Measurements from ENCODE around the gene ZNF544. TPM values are rescaled to one million over a fixed set of nuclear protein-coding genes. Genes with fewer than 3 reads are reported as not detected.
"Not testable (repeated sequence)": the region's sequence is repeated elsewhere in the genome, so short reads cannot be mapped to it uniquely, and the experiment has no call there.

The ZNF544 gene
- total RNA-seq, 2 experiments from 2014 or later: 32.4 to 35.4 TPM

- no peak for DNase-seq
- Mint-ChIP-seq H3K4me1 (ENCODE audit: low read depth) (no peaks in the 10 kb centered on the region), H3K4me3 (no peak overlapping the region), H3K9me3 (peaks cover 84% of the 10 kb centered on the region), H3K36me3 (ENCODE audit: low read depth) (peaks cover 68% of the 10 kb centered on the region), H3K27me3 (ENCODE audit: low read depth) (no peaks in the 10 kb centered on the region), H3K27ac (no peak overlapping the region)
- intact Hi-C loops (cut with micrococcal nuclease): no loop called here
- CTCF ChIA-PET: no interaction called here
Measured at GRCh38 chr19:58213075-58213369, 15.7 kb upstream of the ZNF544 start.

GRCh38 chr19:58217069-58217481 lies 11.6 kb upstream of the ZNF544 start:
- H3K9me3 Mint-ChIP-seq: peaks cover 62% of the 10 kb centered on the region
- H3K27ac Mint-ChIP-seq: no peak overlapping the region
- no peaks in the 10 kb centered on the region for H3K27me3 Mint-ChIP-seq (ENCODE audit: low read depth)
- CTCF ChIA-PET: no interaction called here
- H3K4me3 Mint-ChIP-seq: no peak overlapping the region
- intact Hi-C loops (cut with micrococcal nuclease): no loop called here
- peaks cover 27% of the 10 kb centered on the region for H3K36me3 Mint-ChIP-seq (ENCODE audit: low read depth)
- DNase-seq: no peak
- H3K4me1 Mint-ChIP-seq (ENCODE audit: low read depth): no peaks in the 10 kb centered on the region

GRCh38 chr19:58217607-58218391 lies 10.9 kb upstream of the ZNF544 start:
- intact Hi-C loops (cut with micrococcal nuclease): no loop called here
- Mint-ChIP-seq H3K27me3 (ENCODE audit: low read depth) (no peaks in the 10 kb centered on the region), H3K9me3 (peaks cover 57% of the 10 kb centered on the region), H3K4me1 (ENCODE audit: low read depth) (no peaks in the 10 kb centered on the region), H3K27ac (no peak overlapping the region), H3K36me3 (ENCODE audit: low read depth) (peaks cover 22% of the 10 kb centered on the region), H3K4me3 (no peak overlapping the region)
- no peak for DNase-seq
- CTCF ChIA-PET: no interaction called here

- Mint-ChIP-seq H3K9me3 (peaks cover 47% of the 10 kb centered on the region), H3K4me1 (ENCODE audit: low read depth) (no peaks in the 10 kb centered on the region), H3K36me3 (ENCODE audit: low read depth) (peaks cover 12% of the 10 kb centered on the region), H3K4me3 (no peak overlapping the region), H3K27ac (no peak overlapping the region), H3K27me3 (ENCODE audit: low read depth) (no peaks in the 10 kb centered on the region)
- intact Hi-C loops (cut with micrococcal nuclease): loop anchor here (1.0 kb wide), 1 partner anchor 300 kb away; the partner anchor contains the start of gene ZBTB45
- peak; percentile 60 for DNase-seq
- CTCF ChIA-PET: interaction anchor here (1.0 to 1.6 kb wide), 2 partner anchors 9 to 90 kb away, joined by 3 to 5 read pairs; no protein-coding TSS in a partner anchor
Measured at GRCh38 chr19:58218899-58219298, 9.8 kb upstream of the ZNF544 start.

- CTCF ChIA-PET: interaction anchor here (0.5 to 1.7 kb wide), 7 partner anchors 9 to 292 kb away, joined by 3 to 5 read pairs (median 4); partner anchors contain the start of gene ZBTB45
- peak overlapping the region; percentile 94 for H3K4me3 Mint-ChIP-seq
- peaks cover 31% of the 10 kb centered on the region for H3K9me3 Mint-ChIP-seq
- H3K4me1 Mint-ChIP-seq (ENCODE audit: low read depth): peaks cover 29% of the 10 kb centered on the region
- no peaks in the 10 kb centered on the region for H3K27me3 Mint-ChIP-seq (ENCODE audit: low read depth)
- H3K27ac Mint-ChIP-seq: peak overlapping the region; percentile 92
- peaks cover 48% of the 10 kb centered on the region for H3K36me3 Mint-ChIP-seq (ENCODE audit: low read depth)
- no peak for DNase-seq
- intact Hi-C loops (cut with micrococcal nuclease): loop anchor here (1.0 to 10.0 kb wide), 5 partner anchors 45 to 214 kb away; partner anchors contain the start of genes RPS5, ZNF132, ZNF274 and ZNF8
Measured at GRCh38 chr19:58227964-58228584, 640 bp upstream of the ZNF544 start.

DNA sequence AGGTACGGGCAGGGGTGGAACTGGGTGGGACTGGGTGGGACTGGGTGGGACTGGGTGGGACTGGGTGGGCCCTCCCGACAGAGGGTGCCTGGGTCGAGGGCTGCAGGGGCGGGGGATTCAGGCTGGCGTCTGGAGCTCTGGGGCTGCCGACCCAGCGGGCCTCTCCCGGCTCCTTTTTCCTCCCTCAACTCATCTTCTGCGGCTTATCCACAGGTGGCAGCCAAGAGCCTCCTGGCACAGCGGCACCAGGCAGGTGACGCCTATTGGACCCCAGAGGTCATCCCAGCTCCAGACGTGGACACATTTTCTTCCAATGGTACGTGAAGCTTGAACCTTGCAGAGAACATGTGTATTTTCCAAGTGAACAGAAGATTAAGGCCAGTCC lies 533 bp downstream of the ZNF544 start:
- Mint-ChIP-seq H3K27ac (peak overlapping the region; percentile 92), H3K4me1 (ENCODE audit: low read depth) (peaks cover 29% of the 10 kb centered on the region), H3K36me3 (ENCODE audit: low read depth) (peaks cover 59% of the 10 kb centered on the region), H3K27me3 (ENCODE audit: low read depth) (no peaks in the 10 kb centered on the region), H3K9me3 (peaks cover 42% of the 10 kb centered on the region), H3K4me3 (peak overlapping the region; percentile 94)
- DNase-seq: peak; percentile 59
- CTCF ChIA-PET: interaction anchor here (0.6 to 1.2 kb wide), 2 partner anchors 77 to 289 kb away, joined by 3 to 5 read pairs; no protein-coding TSS in a partner anchor
- intact Hi-C loops (cut with micrococcal nuclease): loop anchor here (1.0 to 10.0 kb wide), 4 partner anchors 50 to 213 kb away; partner anchors contain the start of genes ERVK3-1, RPS5, ZNF132 and ZNF8

DNA sequence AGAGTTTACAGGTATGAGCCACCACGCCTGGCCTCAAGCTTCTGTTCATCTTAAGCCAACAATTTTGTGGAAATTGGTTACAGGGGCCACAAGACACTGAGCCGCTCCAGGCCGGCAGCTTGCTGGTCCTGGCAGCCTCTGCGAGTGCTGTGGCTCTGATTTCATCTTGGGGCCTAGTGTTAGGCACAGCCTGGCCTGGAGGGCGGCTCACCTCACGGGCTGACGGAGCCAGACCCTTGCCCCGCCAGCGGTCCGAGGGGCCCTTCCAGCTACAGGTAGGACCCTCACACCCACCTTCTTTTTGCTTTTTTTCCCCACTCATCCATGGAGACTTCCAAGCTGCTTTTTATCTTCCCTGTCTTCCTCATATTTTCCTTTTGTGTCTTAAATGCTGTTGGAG lies 8.6 kb downstream of the ZNF544 start:
- intact Hi-C loops (cut with micrococcal nuclease): no loop called here
- Mint-ChIP-seq H3K27me3 (ENCODE audit: low read depth) (no peaks in the 10 kb centered on the region), H3K36me3 (ENCODE audit: low read depth) (peaks cover 94% of the 10 kb centered on the region), H3K27ac (no peak overlapping the region), H3K4me1 (ENCODE audit: low read depth) (no peaks in the 10 kb centered on the region), H3K4me3 (no peak overlapping the region), H3K9me3 (peaks cover 62% of the 10 kb centered on the region)
- CTCF ChIA-PET: interaction anchor here (1.5 kb wide), 1 partner anchor 9 kb away, joined by 5 read pairs; no protein-coding TSS in a partner anchor
- no peak for DNase-seq

GRCh38 chr19:58243351-58243750 lies 14.6 kb downstream of the ZNF544 start:
- no peaks in the 10 kb centered on the region for H3K4me1 Mint-ChIP-seq (ENCODE audit: low read depth)
- no peak overlapping the region for H3K4me3 Mint-ChIP-seq
- no peak overlapping the region for H3K27ac Mint-ChIP-seq
- DNase-seq: no peak
- peaks cover 99% of the 10 kb centered on the region for H3K36me3 Mint-ChIP-seq (ENCODE audit: low read depth)
- H3K9me3 Mint-ChIP-seq: peaks cover 61% of the 10 kb centered on the region
- intact Hi-C loops (cut with micrococcal nuclease): no loop called here
- CTCF ChIA-PET: no interaction called here
- H3K27me3 Mint-ChIP-seq (ENCODE audit: low read depth): no peaks in the 10 kb centered on the region

GRCh38 chr19:58248886-58249285 lies 20.2 kb downstream of the ZNF544 start:
- H3K27me3 Mint-ChIP-seq (ENCODE audit: low read depth): no peaks in the 10 kb centered on the region
- intact Hi-C loops (cut with micrococcal nuclease): no loop called here
- peaks cover 98% of the 10 kb centered on the region for H3K36me3 Mint-ChIP-seq (ENCODE audit: low read depth)
- H3K9me3 Mint-ChIP-seq: peaks cover 68% of the 10 kb centered on the region
- no peak for DNase-seq
- no peaks in the 10 kb centered on the region for H3K4me1 Mint-ChIP-seq (ENCODE audit: low read depth)
- H3K4me3 Mint-ChIP-seq: no peak overlapping the region
- CTCF ChIA-PET: interaction anchor here (1.1 kb wide), 1 partner anchor 21 kb away, joined by 3 read pairs; the partner anchor contains the start of gene ZNF544
- peak overlapping the region; percentile 16 for H3K27ac Mint-ChIP-seq

DNA sequence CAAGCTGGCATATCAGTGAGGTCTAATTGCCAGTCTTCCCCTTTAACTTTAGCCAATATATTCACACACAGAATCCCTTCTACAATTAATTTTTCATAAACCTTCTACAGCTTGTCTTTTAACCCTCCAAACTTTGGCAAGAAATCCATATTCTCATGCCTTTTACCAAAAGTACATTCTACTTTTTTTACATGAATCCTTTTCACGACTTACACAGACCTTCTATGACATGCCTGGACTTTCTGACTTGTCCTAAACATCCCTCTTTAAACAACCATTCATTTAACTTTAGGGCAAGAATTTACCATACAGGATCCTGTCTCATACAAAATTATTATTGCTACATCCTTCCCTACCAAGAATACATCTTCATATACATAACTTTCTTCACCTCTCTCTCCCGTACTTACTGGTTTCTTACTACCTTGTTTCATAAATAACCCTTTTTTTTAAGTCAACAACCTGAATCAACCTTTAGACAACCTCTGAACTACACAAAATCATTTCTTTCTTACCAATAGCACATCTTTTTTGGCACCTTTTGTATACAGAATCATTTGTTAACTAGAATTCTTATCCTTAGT lies 23.5 kb downstream of the ZNF544 start:
- H3K9me3 Mint-ChIP-seq: peaks cover 72% of the 10 kb centered on the region

GRCh38 chr19:58258259-58258658 lies 29.5 kb downstream of the ZNF544 start:
- intact Hi-C loops (cut with micrococcal nuclease); DNase-seq; H3K4me3 Mint-ChIP-seq; CTCF ChIA-PET; H3K27me3 Mint-ChIP-seq (ENCODE audit: low read depth); H3K27ac Mint-ChIP-seq; H3K4me1 Mint-ChIP-seq (ENCODE audit: low read depth): not testable (repeated sequence)
- Mint-ChIP-seq H3K36me3 (ENCODE audit: low read depth) (peaks cover 98% of the 10 kb centered on the region), H3K9me3 (peaks cover 83% of the 10 kb centered on the region)

More for the DNA sequence above, 23.5 kb downstream of the ZNF544 start:
- CTCF ChIA-PET: no interaction called here
- intact Hi-C loops (cut with micrococcal nuclease): no loop called here
- no peak overlapping the region for H3K4me3 Mint-ChIP-seq
- H3K27ac Mint-ChIP-seq: no peak overlapping the region
- no peaks in the 10 kb centered on the region for H3K4me1 Mint-ChIP-seq (ENCODE audit: low read depth)
- peaks cover 98% of the 10 kb centered on the region for H3K36me3 Mint-ChIP-seq (ENCODE audit: low read depth)
- no peaks in the 10 kb centered on the region for H3K27me3 Mint-ChIP-seq (ENCODE audit: low read depth)
- no peak for DNase-seq

DNA sequence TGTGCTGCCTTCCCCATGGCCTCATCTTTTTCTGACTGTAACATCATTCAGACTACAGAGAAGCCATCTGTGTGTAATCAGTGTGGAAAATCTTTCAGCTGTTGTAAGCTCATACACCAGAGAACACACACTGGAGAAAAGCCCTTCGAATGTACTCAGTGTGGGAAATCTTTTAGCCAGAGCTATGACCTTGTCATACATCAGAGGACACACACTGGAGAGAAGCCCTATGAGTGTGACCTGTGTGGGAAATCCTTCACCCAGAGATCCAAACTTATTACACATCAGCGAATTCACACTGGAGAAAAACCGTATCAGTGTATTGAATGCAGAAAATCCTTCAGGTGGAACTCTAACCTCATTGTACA lies 32.9 kb downstream of the ZNF544 start:
- DNase-seq: no peak
- Mint-ChIP-seq H3K27ac (no peak overlapping the region), H3K27me3 (ENCODE audit: low read depth) (no peaks in the 10 kb centered on the region), H3K4me1 (ENCODE audit: low read depth) (no peaks in the 10 kb centered on the region), H3K4me3 (no peak overlapping the region), H3K36me3 (ENCODE audit: low read depth) (peaks cover 96% of the 10 kb centered on the region), H3K9me3 (peaks cover 87% of the 10 kb centered on the region)
- CTCF ChIA-PET: no interaction called here
- intact Hi-C loops (cut with micrococcal nuclease): no loop called here
